WTC11 (cell line): ENCODE results near the gene PDCD6IP. TPM values are rescaled to one million over a fixed set of nuclear protein-coding genes. Genes with fewer than 3 reads are reported as not detected.

Source experiments
- ATAC-seq: fragments of 200-7000 bp; cut with Tn5 transposase; 2 replicates; pipeline ENCODE4 v1.10.0; 2021; ENCODE audit warnings: mild to moderate bottlenecking, moderate library complexity
- CTCF ChIA-PET: fragments of 300-600 bp; sonication (Branson Sonifier 250); formaldehyde crosslinking; loops from one replicate; lab custom pipeline; 2021; ENCODE audit warnings: antibody characterized with exemption; lab: Charles Lee
- POLR2A ChIA-PET: fragments of 350-600 bp; sonication (Branson Sonifier 250); formaldehyde crosslinking; loops from one replicate; lab custom pipeline; 2021; ENCODE audit warnings: antibody characterized with exemption; lab: Charles Lee
- DNase-seq: peaks from one replicate; pipeline ENCODE4 v3.0.0; 2021; ENCODE audit warnings: low spot score
- H3K27ac Mint-ChIP-seq: 2 replicates; pipeline ENCODE4 v1.8.0; 2021; ENCODE audit warnings: mixed read lengths
- H3K27me3 Mint-ChIP-seq: 2 replicates; pipeline ENCODE4 v1.8.0; 2021; ENCODE audit warnings: low read depth, mild to moderate bottlenecking, moderate library complexity, mixed read lengths
- H3K36me3 Mint-ChIP-seq: 2 replicates; pipeline ENCODE4 v1.8.0; 2021; ENCODE audit warnings: mixed read lengths
- H3K4me1 Mint-ChIP-seq: 2 replicates; pipeline ENCODE4 v1.8.0; 2022; ENCODE audit warnings: mixed read lengths
- H3K4me3 Mint-ChIP-seq: 2 replicates; pipeline ENCODE4 v1.8.0; 2021; ENCODE audit warnings: mild to moderate bottlenecking, moderate library complexity, mixed read lengths
- H3K9me3 Mint-ChIP-seq: 2 replicates; pipeline ENCODE4 v1.8.0; 2021; ENCODE audit warnings: mixed read lengths
- ATF3 ChIP-seq: sonication (generic); formaldehyde crosslinking; conservative IDR thresholded peaks from 2 replicates; pipeline ENCODE4 v1.8.1; 2022; ENCODE audit warnings: mild to moderate bottlenecking, missing genetic modification reagents
- CREB1 ChIP-seq: sonication (generic); formaldehyde crosslinking; IDR thresholded peaks from 2 replicates; pipeline ENCODE4 v1.8.0; 2023; ENCODE audit warnings: mild to moderate bottlenecking, missing genetic modification reagents
- EMX1 ChIP-seq: fragments of 250-450 bp; sonication (Bioruptor Pico); IDR thresholded peaks from 2 replicates; pipeline ENCODE4 v1.8.0; 2021; ENCODE audit warnings: mild to moderate bottlenecking
- FOXP1 ChIP-seq: sonication (generic); formaldehyde crosslinking; IDR thresholded peaks from 2 replicates; pipeline ENCODE4 v1.8.0; 2022; ENCODE audit warnings: missing genetic modification reagents, mild to moderate bottlenecking, moderate library complexity, borderline replicate concordance
- JAZF1 ChIP-seq: fragments of 250-450 bp; sonication (Bioruptor Pico); IDR thresholded peaks from 2 replicates; pipeline ENCODE4 v1.9.0; 2021; ENCODE audit warnings: moderate library complexity, mild to moderate bottlenecking, inconsistent platforms
- MXD4 ChIP-seq: fragments of 250-450 bp; sonication (Bioruptor Pico); IDR thresholded peaks from 2 replicates; pipeline ENCODE4 v1.8.0; 2021; ENCODE audit warnings: mild to moderate bottlenecking, moderate library complexity, borderline replicate concordance
- NFATC4 ChIP-seq: fragments of 250-450 bp; sonication (Bioruptor Pico); IDR thresholded peaks from 2 replicates; pipeline ENCODE4 v1.9.0; 2021; ENCODE audit warnings: mild to moderate bottlenecking
- NR1H2 ChIP-seq: sonication (generic); formaldehyde crosslinking; IDR thresholded peaks from 2 replicates; pipeline ENCODE4 v1.9.0; 2021; ENCODE audit warnings: mild to moderate bottlenecking, moderate library complexity, missing genetic modification reagents
- NR3C1 ChIP-seq: sonication (generic); formaldehyde crosslinking; conservative IDR thresholded peaks from 2 replicates; pipeline ENCODE4 v1.8.1; 2023; ENCODE audit warnings: low read depth, mild to moderate bottlenecking, missing genetic modification reagents
- RELA ChIP-seq: sonication (generic); formaldehyde crosslinking; IDR thresholded peaks from 2 replicates; pipeline ENCODE4 v1.8.1; 2022; ENCODE audit warnings: missing genetic modification reagents, mild to moderate bottlenecking, borderline replicate concordance
- TCF7 ChIP-seq: sonication (generic); formaldehyde crosslinking; IDR thresholded peaks from 2 replicates; pipeline ENCODE4 v1.8.0; 2022; ENCODE audit warnings: mild to moderate bottlenecking, low read depth, missing genetic modification reagents, moderate library complexity
- TEAD1 ChIP-seq: sonication (generic); formaldehyde crosslinking; IDR thresholded peaks from 2 replicates; pipeline ENCODE4 v1.8.0; 2022; ENCODE audit warnings: mild to moderate bottlenecking, missing genetic modification reagents
- ZBTB43 ChIP-seq: sonication (generic); formaldehyde crosslinking; IDR thresholded peaks from 2 replicates; pipeline ENCODE4 v1.8.1; 2023; ENCODE audit warnings: mild to moderate bottlenecking, missing genetic modification reagents
- ZMAT4 ChIP-seq: fragments of 250-450 bp; sonication (Bioruptor Pico); IDR thresholded peaks from 2 replicates; pipeline ENCODE4 v1.9.0; 2021; ENCODE audit warnings: mild to moderate bottlenecking
- ZNF512 ChIP-seq: sonication (generic); formaldehyde crosslinking; IDR thresholded peaks from 2 replicates; pipeline ENCODE4 v1.8.1; 2022; ENCODE audit warnings: missing genetic modification reagents, borderline replicate concordance
- total RNA-seq: library from RNA; stranded (reverse); gene quantifications from 3 replicates; pipeline ENCODE4 v1.2.3, GENCODE V29; 2021
- TF ChIP-seq, protein P1 (sequence below): fragments of 250-450 bp; sonication (Bioruptor Pico); IDR thresholded peaks from 2 replicates; pipeline ENCODE4 v1.9.0; 2021; ENCODE audit warnings: mild to moderate bottlenecking
- TF ChIP-seq, protein P2 (sequence below): sonication (generic); formaldehyde crosslinking; IDR thresholded peaks from 2 replicates; pipeline ENCODE4 v1.8.0; 2022; ENCODE audit warnings: mild to moderate bottlenecking, missing genetic modification reagents

Gene PDCD6IP
- total RNA-seq, 1 experiment from 2014 or later, result 173 TPM

GRCh38 chr3:33831053-33831452 lies 32.6 kb downstream of the PDCD6IP start (continued):
- TF ChIP-seq ZNF512 (CRISPR knock-in tag) (no peak), FOXP1 (CRISPR knock-in tag) (no peak), MXD4 (CRISPR knock-in tag) (no peak), NR3C1 (CRISPR knock-in tag) (no peak), RELA (no peak), EMX1 (no peak), ZMAT4 (CRISPR knock-in tag) (no peak), CREB1 (CRISPR knock-in tag) (no peak)
- TF ChIP-seq, protein P1, sequence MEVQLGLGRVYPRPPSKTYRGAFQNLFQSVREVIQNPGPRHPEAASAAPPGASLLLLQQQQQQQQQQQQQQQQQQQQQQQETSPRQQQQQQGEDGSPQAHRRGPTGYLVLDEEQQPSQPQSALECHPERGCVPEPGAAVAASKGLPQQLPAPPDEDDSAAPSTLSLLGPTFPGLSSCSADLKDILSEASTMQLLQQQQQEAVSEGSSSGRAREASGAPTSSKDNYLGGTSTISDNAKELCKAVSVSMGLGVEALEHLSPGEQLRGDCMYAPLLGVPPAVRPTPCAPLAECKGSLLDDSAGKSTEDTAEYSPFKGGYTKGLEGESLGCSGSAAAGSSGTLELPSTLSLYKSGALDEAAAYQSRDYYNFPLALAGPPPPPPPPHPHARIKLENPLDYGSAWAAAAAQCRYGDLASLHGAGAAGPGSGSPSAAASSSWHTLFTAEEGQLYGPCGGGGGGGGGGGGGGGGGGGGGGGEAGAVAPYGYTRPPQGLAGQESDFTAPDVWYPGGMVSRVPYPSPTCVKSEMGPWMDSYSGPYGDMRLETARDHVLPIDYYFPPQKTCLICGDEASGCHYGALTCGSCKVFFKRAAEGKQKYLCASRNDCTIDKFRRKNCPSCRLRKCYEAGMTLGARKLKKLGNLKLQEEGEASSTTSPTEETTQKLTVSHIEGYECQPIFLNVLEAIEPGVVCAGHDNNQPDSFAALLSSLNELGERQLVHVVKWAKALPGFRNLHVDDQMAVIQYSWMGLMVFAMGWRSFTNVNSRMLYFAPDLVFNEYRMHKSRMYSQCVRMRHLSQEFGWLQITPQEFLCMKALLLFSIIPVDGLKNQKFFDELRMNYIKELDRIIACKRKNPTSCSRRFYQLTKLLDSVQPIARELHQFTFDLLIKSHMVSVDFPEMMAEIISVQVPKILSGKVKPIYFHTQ (CRISPR knock-in tag), result no peak

GRCh38 chr3:33833408-33834095 lies 35.1 kb downstream of the PDCD6IP start:
- Mint-ChIP-seq H3K4me1 (peaks cover 13% of the 10 kb centered on the region), H3K36me3 (peaks cover 37% of the 10 kb centered on the region), H3K27ac (peak overlapping the region; percentile 3; the same call in 1 of the 2 replicates), H3K27me3 (no peaks in the 10 kb centered on the region), H3K9me3 (no peaks in the 10 kb centered on the region), H3K4me3 (no peak overlapping the region)
- peak; percentile 93 for ATAC-seq
- ChIA-PET CTCF (interaction anchor here (0.8 to 1.1 kb wide), 3 partner anchors 46 to 461 kb away, joined by 3 to 5 read pairs (median 4); no protein-coding TSS in a partner anchor), POLR2A (no interaction called here)
- TF ChIP-seq NR3C1 (CRISPR knock-in tag) (no peak), NFATC4 (CRISPR knock-in tag) (no peak), TCF7 (CRISPR knock-in tag) (no peak), ZBTB43 (CRISPR knock-in tag) (no peak), ATF3 (CRISPR knock-in tag) (no peak), TEAD1 (CRISPR knock-in tag) (no peak), JAZF1 (no peak), NR1H2 (no peak)
- TF ChIP-seq, protein P1 (CRISPR knock-in tag), result no peak
- TF ChIP-seq, protein P2, sequence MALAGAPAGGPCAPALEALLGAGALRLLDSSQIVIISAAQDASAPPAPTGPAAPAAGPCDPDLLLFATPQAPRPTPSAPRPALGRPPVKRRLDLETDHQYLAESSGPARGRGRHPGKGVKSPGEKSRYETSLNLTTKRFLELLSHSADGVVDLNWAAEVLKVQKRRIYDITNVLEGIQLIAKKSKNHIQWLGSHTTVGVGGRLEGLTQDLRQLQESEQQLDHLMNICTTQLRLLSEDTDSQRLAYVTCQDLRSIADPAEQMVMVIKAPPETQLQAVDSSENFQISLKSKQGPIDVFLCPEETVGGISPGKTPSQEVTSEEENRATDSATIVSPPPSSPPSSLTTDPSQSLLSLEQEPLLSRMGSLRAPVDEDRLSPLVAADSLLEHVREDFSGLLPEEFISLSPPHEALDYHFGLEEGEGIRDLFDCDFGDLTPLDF, result no peak
- no peak for DNase-seq
